SU-DHL-6 (cell line): ENCODE data around the gene MCOLN1.

Source experiments
- EZH2phosphoT487 ChIP-seq: fragments of 200-600 bp; sonication (generic), shearing (Covaris generic); conservative IDR thresholded peaks from 2 replicates; pipeline ENCODE4 v1.6.1; 2018; ENCODE audit warnings: mild to moderate bottlenecking, antibody characterized with exemption, low read length, moderate library complexity, mixed read lengths
- TF ChIP-seq, protein P1 (sequence below): fragments of 200-600 bp; sonication (generic); IDR thresholded peaks from one replicate; pipeline ENCODE4 v1.5.1; 2017; ENCODE audit warnings: antibody characterized with exemption, mild to moderate bottlenecking, low read length, moderate library complexity; ENCODE audit not compliant: insufficient read depth, poor library complexity, severe bottlenecking

DNA sequence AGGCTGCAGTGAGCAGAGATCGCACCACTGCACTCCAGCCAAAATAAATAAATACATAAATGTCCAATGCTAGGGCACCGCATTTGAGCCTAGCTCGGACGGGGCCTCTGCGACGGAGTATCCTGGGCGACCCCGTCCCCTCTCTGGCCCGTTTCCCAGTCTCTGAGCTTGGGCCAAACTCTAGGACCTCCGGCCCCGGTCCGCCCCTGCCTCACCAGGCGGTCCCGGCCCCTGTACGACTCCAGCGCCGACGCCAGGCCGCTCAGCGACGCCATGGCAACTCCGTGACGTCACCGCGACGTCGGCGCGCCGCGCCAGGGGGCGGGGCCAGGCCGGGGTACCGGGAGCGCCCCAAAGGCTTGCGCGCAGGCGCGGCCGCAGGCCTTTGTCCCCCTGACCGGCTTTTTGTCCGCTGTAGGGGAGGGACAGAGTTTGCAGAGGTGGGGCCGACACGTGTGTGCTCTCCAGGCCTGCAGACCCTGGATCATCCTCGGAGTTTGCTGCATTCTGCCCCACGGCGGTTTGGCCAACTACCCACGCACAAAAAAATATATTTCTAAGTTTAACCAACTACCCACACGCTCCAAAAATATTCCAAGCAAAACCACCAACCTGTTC lies 33.6 kb upstream of the MCOLN1 start, which contains the start of gene PEX11G:
- TF ChIP-seq, protein P1, sequence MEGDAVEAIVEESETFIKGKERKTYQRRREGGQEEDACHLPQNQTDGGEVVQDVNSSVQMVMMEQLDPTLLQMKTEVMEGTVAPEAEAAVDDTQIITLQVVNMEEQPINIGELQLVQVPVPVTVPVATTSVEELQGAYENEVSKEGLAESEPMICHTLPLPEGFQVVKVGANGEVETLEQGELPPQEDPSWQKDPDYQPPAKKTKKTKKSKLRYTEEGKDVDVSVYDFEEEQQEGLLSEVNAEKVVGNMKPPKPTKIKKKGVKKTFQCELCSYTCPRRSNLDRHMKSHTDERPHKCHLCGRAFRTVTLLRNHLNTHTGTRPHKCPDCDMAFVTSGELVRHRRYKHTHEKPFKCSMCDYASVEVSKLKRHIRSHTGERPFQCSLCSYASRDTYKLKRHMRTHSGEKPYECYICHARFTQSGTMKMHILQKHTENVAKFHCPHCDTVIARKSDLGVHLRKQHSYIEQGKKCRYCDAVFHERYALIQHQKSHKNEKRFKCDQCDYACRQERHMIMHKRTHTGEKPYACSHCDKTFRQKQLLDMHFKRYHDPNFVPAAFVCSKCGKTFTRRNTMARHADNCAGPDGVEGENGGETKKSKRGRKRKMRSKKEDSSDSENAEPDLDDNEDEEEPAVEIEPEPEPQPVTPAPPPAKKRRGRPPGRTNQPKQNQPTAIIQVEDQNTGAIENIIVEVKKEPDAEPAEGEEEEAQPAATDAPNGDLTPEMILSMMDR = no peak
- TF ChIP-seq EZH2phosphoT487 = no peak
